ENCODE data around the gene ASB18. TPM values are rescaled to one million over a fixed set of nuclear protein-coding genes. Genes with fewer than 3 reads are reported as not detected.

ASB18 gene
- total and polyA plus RNA-seq, 2 donors (not counting 3 experiments of a cell fraction or from before 2014, with no cell fraction given): not detected

- Histone ChIP-seq H3K36me3 (ENCODE audit: control insufficient read depth in 2 of 2, extremely low read depth in 1 of 2, insufficient read depth in 2 of 2, low read length in 2 of 2) (no peaks in the 10 kb centered on the region), H3K9ac (replicated peaks; ENCODE audit: extremely low read depth, insufficient read depth, low read length) (no peak overlapping the region), H3K79me2 (ENCODE audit: control insufficient read depth, insufficient read depth, low read length) (no peaks in the 10 kb centered on the region), H3K9me1 (replicated peaks; ENCODE audit: control insufficient read depth, extremely low read depth, insufficient read depth, low read length) (no peaks in the 10 kb centered on the region), H3K4me2 (ENCODE audit: insufficient read depth, low read length) (no peak overlapping the region), H4K20me1 (replicated peaks; ENCODE audit: control insufficient read depth, extremely low read depth, insufficient read depth, low read length) (no peaks in the 10 kb centered on the region), H2AFZ (ENCODE audit: low read depth, low read length) (no peak overlapping the region), H3K4me3 (replicated peaks in 1 of 3; ENCODE audit: insufficient read depth in 1 of 3, low read depth in 1 of 3, low read length in 3 of 3) (no peak overlapping the region), H3K4me1 (ENCODE audit: control insufficient read depth, extremely low read depth, insufficient read depth, low read length) (peaks cover 8% of the 10 kb centered on the region), H3K9me3 (replicated peaks; ENCODE audit: control insufficient read depth, insufficient read depth, low read length) (no peaks in the 10 kb centered on the region), H3K27me3 (ENCODE audit: control insufficient read depth in 2 of 2, insufficient read depth in 2 of 2, low read length in 2 of 2) (peaks cover 0 to 10% of the 10 kb centered on the region in 2 experiments), H3K27ac (ENCODE audit: insufficient read depth, low read depth, low read length) (no peak overlapping the region)
- ChIA-PET POLR2A (no interaction called here), CTCF (interaction anchor here (1.4 to 2.6 kb wide), 3 partner anchors 15 to 381 kb away, joined by 4 to 7 read pairs (median 7); no protein-coding TSS in a partner anchor)
- dilution Hi-C loops (cut with MboI; ENCODE audit: extremely low pct_ligation_motif_present, low sequenced_read_pairs): no loop called here
- intact Hi-C loops (cut with micrococcal nuclease): no loop called here
- no TSS peak for BruUV-seq (replicated peaks)
- TF ChIP-seq POLR2A (IDR thresholded peaks at IDR 0.05; ENCODE audit: low read depth, low read length) (peak; percentile 51), MAX (IDR thresholded peaks at IDR 0.05; ENCODE audit: insufficient read depth, insufficient read length) (no peak)
- no peak for FAIRE-seq
- no peak for DNase-seq (ENCODE audit: low read depth, low spot score)
These were observed 103.7 kb downstream of the ASB18 start for GRCh38 chr2:236160366-236161081.

- H3K27me3 ChIP-seq (ENCODE audit: control insufficient read depth in 2 of 2, insufficient read depth in 2 of 2, low read length in 2 of 2): peaks cover 0 to 10% of the 10 kb centered on the region in 2 experiments
- H3K79me2 ChIP-seq (ENCODE audit: control insufficient read depth, insufficient read depth, low read length): no peaks in the 10 kb centered on the region
- H3K4me2 ChIP-seq (ENCODE audit: insufficient read depth, low read length): no peak overlapping the region
- H3K9ac ChIP-seq (replicated peaks; ENCODE audit: extremely low read depth, insufficient read depth, low read length): no peak overlapping the region
- H4K20me1 ChIP-seq (replicated peaks; ENCODE audit: control insufficient read depth, extremely low read depth, insufficient read depth, low read length): no peaks in the 10 kb centered on the region
- ChIA-PET POLR2A (no interaction called here), CTCF (interaction anchor here (1.4 to 2.2 kb wide), 2 partner anchors 18 to 380 kb away, joined by 3 to 7 read pairs; no protein-coding TSS in a partner anchor)
- no TSS peak for BruUV-seq (replicated peaks)
- FAIRE-seq: no peak
- TF ChIP-seq EZH2 (IDR thresholded peaks at IDR 0.05; ENCODE audit: borderline replicate concordance, low read depth, low read length, severe bottlenecking): no peak
- TF ChIP-seq, protein P1, sequence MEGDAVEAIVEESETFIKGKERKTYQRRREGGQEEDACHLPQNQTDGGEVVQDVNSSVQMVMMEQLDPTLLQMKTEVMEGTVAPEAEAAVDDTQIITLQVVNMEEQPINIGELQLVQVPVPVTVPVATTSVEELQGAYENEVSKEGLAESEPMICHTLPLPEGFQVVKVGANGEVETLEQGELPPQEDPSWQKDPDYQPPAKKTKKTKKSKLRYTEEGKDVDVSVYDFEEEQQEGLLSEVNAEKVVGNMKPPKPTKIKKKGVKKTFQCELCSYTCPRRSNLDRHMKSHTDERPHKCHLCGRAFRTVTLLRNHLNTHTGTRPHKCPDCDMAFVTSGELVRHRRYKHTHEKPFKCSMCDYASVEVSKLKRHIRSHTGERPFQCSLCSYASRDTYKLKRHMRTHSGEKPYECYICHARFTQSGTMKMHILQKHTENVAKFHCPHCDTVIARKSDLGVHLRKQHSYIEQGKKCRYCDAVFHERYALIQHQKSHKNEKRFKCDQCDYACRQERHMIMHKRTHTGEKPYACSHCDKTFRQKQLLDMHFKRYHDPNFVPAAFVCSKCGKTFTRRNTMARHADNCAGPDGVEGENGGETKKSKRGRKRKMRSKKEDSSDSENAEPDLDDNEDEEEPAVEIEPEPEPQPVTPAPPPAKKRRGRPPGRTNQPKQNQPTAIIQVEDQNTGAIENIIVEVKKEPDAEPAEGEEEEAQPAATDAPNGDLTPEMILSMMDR (IDR thresholded peaks at IDR 0.05; ENCODE audit: extremely low read depth in 1 of 2, insufficient read depth in 1 of 2, low read depth in 1 of 2, low read length in 2 of 2): no peak
- no peak for TF ChIP-seq POLR2A (IDR thresholded peaks at IDR 0.05; ENCODE audit: low read depth, low read length)
- TF ChIP-seq MYC (IDR thresholded peaks at IDR 0.05; ENCODE audit: low read depth, low read length): no peak
- no peak for TF ChIP-seq JUN (IDR thresholded peaks at IDR 0.05; ENCODE audit: borderline replicate concordance, insufficient read depth, insufficient read length, low read depth)
- TF ChIP-seq MAX (IDR thresholded peaks at IDR 0.05; ENCODE audit: insufficient read depth, insufficient read length): no peak
- TF ChIP-seq GATA2 (IDR thresholded peaks at IDR 0.05; ENCODE audit: insufficient read depth, insufficient read length, low read depth, low read length): no peak
- TF ChIP-seq POLR2AphosphoS5 (IDR thresholded peaks at IDR 0.05; ENCODE audit: insufficient read depth, low read depth, low read length): no peak
- no peak for TF ChIP-seq FOS (IDR thresholded peaks at IDR 0.05; ENCODE audit: borderline replicate concordance, insufficient read depth, low read length)
- no peak for DNase-seq (ENCODE audit: low read depth, low spot score)
- no peaks in the 10 kb centered on the region for H3K36me3 ChIP-seq (ENCODE audit: control insufficient read depth in 2 of 2, extremely low read depth in 1 of 2, insufficient read depth in 2 of 2, low read length in 2 of 2)
- no peak overlapping the region for H3K27ac ChIP-seq (ENCODE audit: insufficient read depth, low read depth, low read length)
- H3K9me1 ChIP-seq (replicated peaks; ENCODE audit: control insufficient read depth, extremely low read depth, insufficient read depth, low read length): no peaks in the 10 kb centered on the region
- dilution Hi-C loops (cut with MboI; ENCODE audit: extremely low pct_ligation_motif_present, low sequenced_read_pairs) (no loop called here), intact Hi-C loops (cut with micrococcal nuclease) (no loop called here)
- peaks cover 1% of the 10 kb centered on the region for H3K4me1 ChIP-seq (ENCODE audit: control insufficient read depth, extremely low read depth, insufficient read depth, low read length)
- H3K9me3 ChIP-seq (replicated peaks; ENCODE audit: control insufficient read depth, insufficient read depth, low read length): no peaks in the 10 kb centered on the region
- H3K4me3 ChIP-seq (replicated peaks in 1 of 3; ENCODE audit: insufficient read depth in 1 of 3, low read depth in 1 of 3, low read length in 3 of 3): no peak overlapping the region
- H2AFZ ChIP-seq (ENCODE audit: low read depth, low read length): no peak overlapping the region
These were observed 104.4 kb downstream of the ASB18 start for GRCh38 chr2:236159778-236160170.

Data from endothelial cell of umbilical vein (primary cell).